Subcutaneous adipose tissue (tissue), 4 donors: ENCODE results near the gene SAGE1. TPM values are rescaled to one million over a fixed set of nuclear protein-coding genes. Genes with fewer than 3 reads are reported as not detected.

Experiments
- CTCF ChIP-seq: fragments of 450-650 bp; IDR thresholded peaks from one replicate; pipeline ENCODE4 v1.5.1; 2016; ENCODE audit warnings: low read depth, mild to moderate bottlenecking, control low read depth, antibody characterized with exemption, moderate library complexity
- total RNA-seq, 4 donors: library from RNA; depleted of rRNA; stranded (reverse); fragments of >200 nt; gene quantifications; one replicate each; pipeline ENCODE4 v1.1.0, GENCODE V29; 2016

The SAGE1 gene
- total RNA-seq, 4 donors from 2014 or later, result not detected

DNA sequence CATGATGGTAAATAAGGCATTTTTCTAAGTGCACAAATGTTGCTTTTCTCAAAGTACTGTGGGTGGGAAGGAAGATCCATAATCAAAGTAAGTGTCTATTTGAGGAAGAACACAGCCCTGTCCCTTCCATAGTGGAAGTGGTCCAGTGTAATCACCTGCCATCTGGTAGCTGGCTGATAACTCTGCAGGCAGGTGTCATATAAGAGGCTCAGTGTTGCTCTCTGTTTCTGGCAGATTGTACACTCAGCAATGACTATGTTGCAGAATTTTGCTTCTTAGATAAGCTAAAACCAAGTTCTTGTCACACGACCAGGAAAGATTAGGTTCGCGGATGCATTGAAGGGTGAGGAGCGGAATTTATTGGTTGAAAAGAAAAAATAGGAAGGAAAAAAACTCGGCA lies 20.9 kb downstream of the SAGE1 start:
- no peak for TF ChIP-seq CTCF

- TF ChIP-seq CTCF, result no peak
Measured at GRCh38 chrX:135923353-135923752, 29.8 kb downstream of the SAGE1 start.

GRCh38 chrX:135927897-135928296 lies 34.4 kb downstream of the SAGE1 start:
- TF ChIP-seq CTCF, result no peak

DNA sequence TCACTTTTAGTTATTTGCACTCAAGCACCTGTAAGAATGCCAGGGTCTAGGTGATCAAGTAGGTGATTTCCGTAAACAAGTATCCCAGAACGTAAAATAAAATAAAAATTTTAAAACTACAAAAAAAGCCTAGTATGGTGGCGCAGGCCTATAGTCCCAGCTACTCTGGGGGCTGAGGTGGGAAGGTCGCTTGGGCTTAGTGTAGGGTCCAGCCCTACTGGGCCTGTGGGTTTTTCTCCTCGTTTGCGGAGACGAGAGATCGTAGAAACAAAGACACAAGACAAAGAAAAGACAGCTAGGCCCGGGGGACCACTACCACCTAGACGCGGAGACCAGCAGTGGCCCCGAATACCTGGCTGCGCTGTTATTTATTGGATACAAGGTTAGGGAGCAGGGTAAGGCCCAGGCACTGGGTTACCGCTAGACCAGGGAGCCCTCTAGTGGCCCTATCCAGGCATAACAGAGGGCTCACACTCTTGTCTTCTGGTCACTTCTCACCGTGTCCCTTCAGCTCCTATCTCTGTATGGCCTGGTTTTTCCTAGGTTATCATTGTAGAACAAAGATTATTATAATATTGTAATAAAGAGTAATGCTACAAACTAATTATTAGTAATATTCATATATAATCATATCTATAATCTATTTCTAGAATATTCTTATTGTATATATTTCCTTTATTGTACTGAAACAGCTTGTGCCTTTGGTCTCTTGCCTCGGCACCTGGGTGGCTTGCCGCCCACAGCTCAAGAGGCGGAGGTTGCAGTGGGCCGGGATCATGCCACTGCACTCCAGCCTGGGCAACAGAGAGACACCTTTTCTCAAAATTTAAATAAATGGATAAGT lies 38.4 kb downstream of the SAGE1 start:
- TF ChIP-seq CTCF, result no peak

- no peak for TF ChIP-seq CTCF
Measured at GRCh38 chrX:135944486-135944885, 51.0 kb downstream of the SAGE1 start.

- TF ChIP-seq CTCF, result no peak
Measured at GRCh38 chrX:135951291-135951690, 57.8 kb downstream of the SAGE1 start.

Other genes with a start within 250 kb of the SAGE1 start
- not detected for gene CT45A1, start 180.1 kb upstream of the SAGE1 start, total RNA-seq
- gene CT45A3, start 125.5 kb upstream of the SAGE1 start, total RNA-seq, result not detected
- gene CT45A5, start 108.2 kb upstream of the SAGE1 start, total RNA-seq, result not detected
- gene CT45A6, start 90.9 kb upstream of the SAGE1 start, total RNA-seq, result not detected
- not detected for gene CT45A2, start 73.7 kb upstream of the SAGE1 start, total RNA-seq
- gene CT45A7, start 56.4 kb upstream of the SAGE1 start, total RNA-seq, result not detected
- not detected for gene CT45A8, start 39.2 kb upstream of the SAGE1 start, total RNA-seq
- not detected for gene CT45A9, start 21.9 kb upstream of the SAGE1 start, total RNA-seq
- gene CT45A10, start 272 bp upstream of the SAGE1 start, total RNA-seq, result not detected
- 10 to 100 TPM; 30.5 to 55.6 (median 35.5) TPM for gene MMGT1, start 80.3 kb downstream of the SAGE1 start, total RNA-seq
- 10 to 100 TPM; 17.1 to 24.0 (median 18.6) TPM for gene SLC9A6, start 91.7 kb downstream of the SAGE1 start, total RNA-seq